ENCODE data around the gene TBC1D14.

The TBC1D14 gene, protein sequence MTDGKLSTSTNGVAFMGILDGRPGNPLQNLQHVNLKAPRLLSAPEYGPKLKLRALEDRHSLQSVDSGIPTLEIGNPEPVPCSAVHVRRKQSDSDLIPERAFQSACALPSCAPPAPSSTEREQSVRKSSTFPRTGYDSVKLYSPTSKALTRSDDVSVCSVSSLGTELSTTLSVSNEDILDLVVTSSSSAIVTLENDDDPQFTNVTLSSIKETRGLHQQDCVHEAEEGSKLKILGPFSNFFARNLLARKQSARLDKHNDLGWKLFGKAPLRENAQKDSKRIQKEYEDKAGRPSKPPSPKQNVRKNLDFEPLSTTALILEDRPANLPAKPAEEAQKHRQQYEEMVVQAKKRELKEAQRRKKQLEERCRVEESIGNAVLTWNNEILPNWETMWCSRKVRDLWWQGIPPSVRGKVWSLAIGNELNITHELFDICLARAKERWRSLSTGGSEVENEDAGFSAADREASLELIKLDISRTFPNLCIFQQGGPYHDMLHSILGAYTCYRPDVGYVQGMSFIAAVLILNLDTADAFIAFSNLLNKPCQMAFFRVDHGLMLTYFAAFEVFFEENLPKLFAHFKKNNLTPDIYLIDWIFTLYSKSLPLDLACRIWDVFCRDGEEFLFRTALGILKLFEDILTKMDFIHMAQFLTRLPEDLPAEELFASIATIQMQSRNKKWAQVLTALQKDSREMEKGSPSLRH

DNA sequence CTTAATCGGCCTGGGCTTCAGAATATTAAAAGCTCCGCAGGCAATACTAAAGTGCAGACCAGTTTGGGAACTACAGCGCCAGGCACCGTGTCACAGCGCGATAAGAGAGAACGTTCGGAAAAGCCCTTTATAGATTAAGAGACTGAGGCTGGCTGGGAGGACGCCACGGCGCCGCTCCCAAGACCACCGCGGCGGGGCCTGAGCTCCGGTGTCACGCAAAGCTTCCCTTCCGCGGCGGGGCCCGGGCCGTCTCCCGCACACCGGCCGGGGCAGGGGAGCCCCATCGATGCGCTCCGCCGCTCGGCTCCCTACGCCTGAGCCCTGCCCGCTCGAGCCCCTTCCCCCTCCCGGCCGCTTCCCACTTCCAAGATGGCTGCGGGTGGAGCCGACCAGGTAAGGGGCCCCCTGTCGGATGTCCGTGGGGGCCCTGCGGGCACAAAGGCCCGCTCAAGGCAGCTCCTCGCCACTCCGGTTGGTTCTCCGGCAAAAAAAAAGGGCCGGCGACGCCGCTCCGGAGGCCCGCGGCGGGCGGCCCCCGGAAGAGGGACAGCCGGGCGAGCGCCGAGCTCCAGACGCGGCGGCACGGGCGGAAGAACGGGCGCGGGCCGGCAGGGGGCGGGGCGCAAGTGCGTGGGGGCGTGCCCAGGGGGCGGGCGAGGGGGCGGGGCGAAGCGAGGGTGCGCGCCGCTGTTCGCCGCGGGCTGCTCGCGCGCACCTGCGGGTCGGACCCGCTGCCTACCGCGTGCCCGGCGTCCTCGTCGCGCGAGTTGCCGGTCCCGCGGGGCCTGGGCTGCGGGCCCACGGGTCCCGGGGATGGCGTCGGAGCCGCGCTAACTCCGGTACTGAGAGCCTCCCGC is at the start of gene TBC1D14:
TSS of gene TBC1D14 (plus strand) at position 714 of the 857 bp plus-strand sequence. CDS start 13,564 bp downstream, outside the sequence.
- H3K27ac ChIP-seq, result peak within 1 kb of the TSS; percentile 93

DNA sequence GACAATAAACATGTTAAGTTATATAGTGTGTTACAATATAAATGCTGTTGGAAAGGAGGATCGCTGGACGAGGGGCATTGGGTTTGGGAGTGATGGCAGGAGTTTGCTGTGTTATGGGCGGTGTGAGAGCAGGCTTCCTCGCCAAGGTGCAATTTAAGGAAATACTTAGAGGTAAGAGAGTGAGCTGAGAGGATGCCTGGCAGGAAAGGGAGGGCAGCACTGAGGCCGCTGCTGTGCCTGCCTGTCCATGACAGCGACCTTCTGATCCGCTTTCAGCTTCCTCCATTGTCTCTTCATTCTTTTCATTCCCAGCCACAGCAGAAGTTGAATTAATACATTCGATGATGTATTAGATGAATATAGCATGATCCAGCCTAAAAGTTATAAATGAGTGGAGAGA is 41.2 kb upstream of the TBC1D14 start:
- no peak for TF ChIP-seq ZFX (IDR thresholded peaks at IDR 0.05)
- TF ChIP-seq, protein P1, sequence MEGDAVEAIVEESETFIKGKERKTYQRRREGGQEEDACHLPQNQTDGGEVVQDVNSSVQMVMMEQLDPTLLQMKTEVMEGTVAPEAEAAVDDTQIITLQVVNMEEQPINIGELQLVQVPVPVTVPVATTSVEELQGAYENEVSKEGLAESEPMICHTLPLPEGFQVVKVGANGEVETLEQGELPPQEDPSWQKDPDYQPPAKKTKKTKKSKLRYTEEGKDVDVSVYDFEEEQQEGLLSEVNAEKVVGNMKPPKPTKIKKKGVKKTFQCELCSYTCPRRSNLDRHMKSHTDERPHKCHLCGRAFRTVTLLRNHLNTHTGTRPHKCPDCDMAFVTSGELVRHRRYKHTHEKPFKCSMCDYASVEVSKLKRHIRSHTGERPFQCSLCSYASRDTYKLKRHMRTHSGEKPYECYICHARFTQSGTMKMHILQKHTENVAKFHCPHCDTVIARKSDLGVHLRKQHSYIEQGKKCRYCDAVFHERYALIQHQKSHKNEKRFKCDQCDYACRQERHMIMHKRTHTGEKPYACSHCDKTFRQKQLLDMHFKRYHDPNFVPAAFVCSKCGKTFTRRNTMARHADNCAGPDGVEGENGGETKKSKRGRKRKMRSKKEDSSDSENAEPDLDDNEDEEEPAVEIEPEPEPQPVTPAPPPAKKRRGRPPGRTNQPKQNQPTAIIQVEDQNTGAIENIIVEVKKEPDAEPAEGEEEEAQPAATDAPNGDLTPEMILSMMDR (conservative IDR thresholded peaks at IDR 0.05), result no peak
- no peak overlapping the region for H3K27ac ChIP-seq

More for the DNA sequence above, at the start of gene TBC1D14:
- no peak for TF ChIP-seq ZFX (IDR thresholded peaks at IDR 0.05)
- TF ChIP-seq, protein P1 (conservative IDR thresholded peaks at IDR 0.05), result peak; percentile 31

DNA sequence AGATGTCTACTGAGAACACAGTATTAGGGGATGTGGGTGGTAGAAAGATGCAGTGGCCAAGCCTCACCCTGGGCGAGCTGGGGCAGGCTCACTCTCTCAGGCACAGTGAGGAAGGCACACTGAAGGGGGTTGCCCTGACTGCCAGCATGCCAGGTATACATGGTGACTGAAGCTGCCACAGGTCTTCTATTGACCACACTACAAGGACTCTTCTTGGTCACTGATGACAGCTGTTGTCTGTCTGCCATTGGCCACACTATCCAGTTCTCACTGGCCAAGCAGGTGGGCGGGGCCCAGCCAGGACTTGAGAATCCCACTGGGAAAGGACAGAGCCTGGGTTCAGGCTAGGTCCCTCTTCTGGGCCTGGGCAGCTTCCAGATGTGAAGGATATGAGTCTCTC is 39.7 kb upstream of the TBC1D14 start:
- TF ChIP-seq ZFX (IDR thresholded peaks at IDR 0.05), result no peak
- TF ChIP-seq, protein P1 (conservative IDR thresholded peaks at IDR 0.05), result no peak
- H3K27ac ChIP-seq, result no peak overlapping the region

DNA sequence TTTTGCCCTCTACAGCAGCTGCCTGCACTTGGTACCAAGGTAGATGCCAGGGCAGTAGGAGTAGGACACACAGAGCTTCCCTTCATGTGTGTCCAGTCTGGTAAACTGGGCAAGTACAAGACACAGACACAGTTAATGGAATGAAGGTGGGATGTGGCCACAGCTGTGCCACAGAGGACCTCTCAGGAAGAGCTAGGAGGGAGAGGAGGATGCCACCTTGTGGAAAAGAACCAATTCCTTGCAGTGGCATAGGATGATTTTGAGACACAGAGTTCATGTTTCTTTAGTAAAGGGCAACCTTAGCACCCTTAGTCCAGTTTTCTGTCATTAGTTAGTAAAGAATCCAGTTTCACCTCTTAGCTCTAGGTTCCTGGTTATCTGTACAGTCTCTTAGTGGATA is 36.3 kb upstream of the TBC1D14 start:
- TF ChIP-seq ZFX (IDR thresholded peaks at IDR 0.05), result no peak
- TF ChIP-seq, protein P1 (conservative IDR thresholded peaks at IDR 0.05), result no peak
- H3K27ac ChIP-seq, result no peak overlapping the region

DNA sequence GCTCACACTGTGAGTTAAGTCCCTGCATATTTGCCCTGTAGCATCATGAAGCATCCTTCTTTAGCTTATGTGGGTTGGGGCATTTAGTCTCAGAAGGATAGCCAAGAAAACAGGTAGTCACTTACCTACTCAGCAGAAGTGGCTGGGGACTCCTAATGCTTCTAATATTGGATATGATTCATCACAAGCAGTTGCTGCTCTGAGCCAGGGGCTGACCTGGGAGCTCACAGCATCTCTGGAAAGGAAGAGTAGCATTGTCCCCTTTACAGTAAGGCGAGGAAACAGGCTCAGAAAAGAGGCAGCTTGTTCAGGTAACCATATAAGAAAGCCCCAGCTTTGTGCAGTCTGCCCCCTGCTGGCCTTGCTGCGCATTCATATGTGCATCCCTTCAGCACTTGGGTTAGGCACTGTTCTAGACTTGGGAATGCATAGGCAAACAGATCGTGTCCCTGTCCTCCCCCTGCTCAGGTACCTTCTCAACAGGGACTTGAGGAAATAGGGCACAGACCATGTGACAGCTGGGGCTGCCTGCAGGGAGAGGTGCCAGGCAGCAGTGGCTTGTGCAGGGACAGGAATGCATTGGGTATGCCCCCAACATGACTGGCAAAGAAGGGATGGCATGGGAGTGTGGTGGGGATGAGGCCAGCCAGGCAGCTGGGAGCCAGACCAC is 35.7 kb upstream of the TBC1D14 start:
- TF ChIP-seq, protein P1 (conservative IDR thresholded peaks at IDR 0.05), result peak; percentile 89
- no peak for TF ChIP-seq ZFX (IDR thresholded peaks at IDR 0.05)
- no peak overlapping the region for H3K27ac ChIP-seq

DNA sequence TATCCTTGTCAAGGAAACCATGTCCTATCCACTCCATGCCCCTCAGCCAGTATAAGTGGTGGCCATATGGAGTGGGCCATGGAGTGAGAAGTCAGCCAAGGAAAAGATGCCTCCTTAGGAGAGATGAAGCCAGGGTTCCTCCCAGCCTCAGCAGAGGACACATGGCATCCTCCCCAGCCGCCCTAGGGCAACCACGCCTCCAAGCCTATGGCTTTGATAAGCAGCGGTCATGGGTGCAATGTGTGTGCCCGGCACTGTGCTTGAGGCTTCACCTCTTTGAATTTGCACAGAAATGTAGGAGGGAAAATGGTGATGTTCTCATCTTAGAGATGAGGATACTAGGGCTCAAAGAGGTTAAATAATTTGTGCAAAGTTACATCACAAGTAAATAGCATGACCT is 34.6 kb upstream of the TBC1D14 start:
- H3K27ac ChIP-seq, result no peak overlapping the region
- no peak for TF ChIP-seq ZFX (IDR thresholded peaks at IDR 0.05)
- TF ChIP-seq, protein P1 (conservative IDR thresholded peaks at IDR 0.05), result no peak
